Keratinocyte (primary cell): Measurements from ENCODE around the gene LEMD1. TPM values are rescaled to one million over a fixed set of nuclear protein-coding genes. Genes with fewer than 3 reads are reported as not detected.

Source experiments
- DNase-seq: peaks from one replicate; pipeline ENCODE4 v3.0.0-alpha.2; 2011; ENCODE audit warnings: low read depth, missing footprints, low spot score
- FAIRE-seq: peaks from 2 replicates; lab custom pipeline; 2011; peaks lifted over from hg19 to GRCh38; lab: Jason Lieb, UNC
- H2AFZ ChIP-seq: 2 replicates; pipeline ENCODE4 v1.6.0; 2012; ENCODE audit warnings: low read length, control low read depth, inconsistent platforms; ENCODE audit not compliant: control insufficient read depth
- H3K27ac ChIP-seq: 2 replicates; pipeline ENCODE4 v1.5.1; 2011; ENCODE audit warnings: low read length; ENCODE audit not compliant: control insufficient read depth, insufficient read depth
- H3K27me3 ChIP-seq: 3 replicates; pipeline ENCODE4 v1.6.0; 2011; ENCODE audit warnings: low read length; ENCODE audit not compliant: control insufficient read depth, insufficient read depth; ENCODE audit errors: extremely low read depth
- H3K36me3 ChIP-seq, 2 experiments: 2 replicates in 1 of 2; 3 replicates in 1 of 2; pipeline ENCODE4 v1.5.1; 2011; ENCODE audit warnings: low read length in 2 of 2, mild to moderate bottlenecking in 1 of 2; ENCODE audit not compliant: control insufficient read depth in 2 of 2, insufficient read depth in 2 of 2; ENCODE audit errors: extremely low read depth in 1 of 2
- H3K4me1 ChIP-seq: 3 replicates; pipeline ENCODE4 v1.5.1; 2011; ENCODE audit warnings: low read length; ENCODE audit not compliant: control insufficient read depth, insufficient read depth; ENCODE audit errors: extremely low read depth
- H3K4me2 ChIP-seq: 3 replicates; pipeline ENCODE4 v1.6.0; 2011; ENCODE audit warnings: low read depth, low read length; ENCODE audit not compliant: control insufficient read depth, insufficient read depth; ENCODE audit errors: extremely low read depth
- H3K4me3 ChIP-seq, 3 experiments: fragments of 200-600 bp in 1 of 3; sonication (generic) in 1 of 3; 2 replicates in 2 of 3; 3 replicates in 1 of 3; pipeline ENCODE4 v1.5.1; 2011 to 2016; ENCODE audit warnings: low read length in 3 of 3, mild to moderate bottlenecking in 3 of 3, control low read depth in 2 of 3, inconsistent platforms in 1 of 3, low read depth in 1 of 3, mixed read lengths in 1 of 3, mixed run types in 1 of 3, moderate library complexity in 1 of 3; ENCODE audit not compliant: control insufficient read depth in 2 of 3, insufficient read depth in 2 of 3; ENCODE audit errors: extremely low read depth in 1 of 3
- H3K79me2 ChIP-seq: 2 replicates; pipeline ENCODE4 v1.6.0; 2012; ENCODE audit warnings: low read length; ENCODE audit not compliant: control insufficient read depth, insufficient read depth
- H3K9ac ChIP-seq: 3 replicates; pipeline ENCODE4 v1.6.0; 2011; ENCODE audit warnings: low read length; ENCODE audit not compliant: control insufficient read depth, insufficient read depth; ENCODE audit errors: extremely low read depth
- H3K9me1 ChIP-seq: 3 replicates; pipeline ENCODE4 v1.6.0; 2011; ENCODE audit warnings: low read length; ENCODE audit not compliant: control insufficient read depth, insufficient read depth; ENCODE audit errors: extremely low read depth
- H3K9me3 ChIP-seq: 2 replicates; pipeline ENCODE4 v1.5.1; 2012; ENCODE audit warnings: low read depth, low read length; ENCODE audit not compliant: control insufficient read depth
- H4K20me1 ChIP-seq: 3 replicates; pipeline ENCODE4 v1.6.0; 2011; ENCODE audit warnings: low read length; ENCODE audit not compliant: control insufficient read depth, insufficient read depth; ENCODE audit errors: extremely low read depth
- EZH2 ChIP-seq: IDR thresholded peaks from one replicate; pipeline ENCODE4 v1.6.1; 2012; ENCODE audit warnings: inconsistent platforms, mild to moderate bottlenecking, low read length, moderate library complexity
- dilution Hi-C: fragments of 300-500 bp; cut with MboI; formaldehyde crosslinking; loops from one replicate; pipeline ENCODE4 v1.7.0; 2020; ENCODE audit warnings: low sequenced_read_pairs; ENCODE audit not compliant: extremely low pct_ligation_motif_present
- polyA plus RNA-seq, 5 experiments: library from polyadenylated mRNA; depleted of rRNA in 3 of 5; stranded (reverse) in 3 of 5; stranded (forward) in 1 of 5; unstranded in 1 of 5; fragments of >200 nt; gene quantifications; 1 replicate in 1 of 5; 2 replicates in 3 of 5; 3 replicates in 1 of 5; pipeline versions ENCODE4 v1.2.1 to v1.2.3, GENCODE V29; 2011 to 2012; ENCODE audit warnings: missing spikeins in 2 of 5, low read depth in 1 of 5, low replicate concordance in 1 of 5
- TF ChIP-seq, protein P1 (sequence below), 3 experiments: IDR thresholded peaks in 1 of 3; conservative IDR thresholded peaks in 1 of 3; optimal IDR thresholded peaks in 1 of 3; 2 replicates in 2 of 3; 3 replicates in 1 of 3; pipeline versions ENCODE3 to v1.5.1; 2011; ENCODE audit warnings: low read length in 3 of 3, mild to moderate bottlenecking in 3 of 3, moderate library complexity in 2 of 3, control low read depth in 1 of 3, inconsistent platforms in 1 of 3; ENCODE audit not compliant: insufficient read depth in 2 of 3; ENCODE audit errors: extremely low read depth in 1 of 3

LEMD1 gene
- polyA plus RNA-seq, 1 donor (not counting 4 experiments of a cell fraction or from before 2014, with no cell fraction given): 1.9 TPM

GRCh38 chr1:205395616-205396015 lies 26.2 kb downstream of the LEMD1 start:
- FAIRE-seq (no peak), DNase-seq (no peak)
- TF ChIP-seq, protein P1, sequence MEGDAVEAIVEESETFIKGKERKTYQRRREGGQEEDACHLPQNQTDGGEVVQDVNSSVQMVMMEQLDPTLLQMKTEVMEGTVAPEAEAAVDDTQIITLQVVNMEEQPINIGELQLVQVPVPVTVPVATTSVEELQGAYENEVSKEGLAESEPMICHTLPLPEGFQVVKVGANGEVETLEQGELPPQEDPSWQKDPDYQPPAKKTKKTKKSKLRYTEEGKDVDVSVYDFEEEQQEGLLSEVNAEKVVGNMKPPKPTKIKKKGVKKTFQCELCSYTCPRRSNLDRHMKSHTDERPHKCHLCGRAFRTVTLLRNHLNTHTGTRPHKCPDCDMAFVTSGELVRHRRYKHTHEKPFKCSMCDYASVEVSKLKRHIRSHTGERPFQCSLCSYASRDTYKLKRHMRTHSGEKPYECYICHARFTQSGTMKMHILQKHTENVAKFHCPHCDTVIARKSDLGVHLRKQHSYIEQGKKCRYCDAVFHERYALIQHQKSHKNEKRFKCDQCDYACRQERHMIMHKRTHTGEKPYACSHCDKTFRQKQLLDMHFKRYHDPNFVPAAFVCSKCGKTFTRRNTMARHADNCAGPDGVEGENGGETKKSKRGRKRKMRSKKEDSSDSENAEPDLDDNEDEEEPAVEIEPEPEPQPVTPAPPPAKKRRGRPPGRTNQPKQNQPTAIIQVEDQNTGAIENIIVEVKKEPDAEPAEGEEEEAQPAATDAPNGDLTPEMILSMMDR (optimal IDR thresholded peaks at IDR 0.05 in 1 of 3, IDR thresholded peaks at IDR 0.05 in 1 of 3, conservative IDR thresholded peaks at IDR 0.05 in 1 of 3; ENCODE audit: extremely low read depth in 1 of 3, insufficient read depth in 2 of 3, low read length in 3 of 3): no peak
- no peak for TF ChIP-seq EZH2
- Histone ChIP-seq H3K4me2 (no peak overlapping the region), H3K36me3 (no peaks in the 10 kb centered on the region), H3K9me1 (no peaks in the 10 kb centered on the region), H3K27ac (no peak overlapping the region), H3K27me3 (peaks cover 5% of the 10 kb centered on the region), H4K20me1 (no peaks in the 10 kb centered on the region), H3K4me3 (no peak overlapping the region), H3K9ac (no peak overlapping the region), H3K9me3 (no peaks in the 10 kb centered on the region), H3K79me2 (no peaks in the 10 kb centered on the region), H3K4me1 (no peaks in the 10 kb centered on the region), H2AFZ (no peak overlapping the region)
- dilution Hi-C loops: no loop called here

DNA sequence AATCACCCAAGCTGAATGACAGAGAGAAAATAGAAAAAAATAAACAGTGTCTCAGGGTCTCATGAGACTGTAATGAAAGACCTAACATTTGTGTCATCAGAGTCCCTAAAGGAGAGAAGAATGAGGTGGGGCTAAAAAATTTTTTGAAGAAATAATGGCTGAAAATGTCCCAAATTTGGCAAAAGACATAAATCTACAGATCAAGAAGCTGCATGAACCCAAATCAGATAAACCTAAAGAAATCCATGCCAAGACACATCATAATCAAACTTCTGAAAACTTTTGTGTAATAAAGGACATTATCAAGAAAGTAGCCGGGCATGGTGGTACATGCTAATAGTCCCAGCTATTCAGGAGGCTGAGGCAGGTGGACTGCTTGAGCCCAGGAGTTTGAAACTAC lies 29.2 kb downstream of the LEMD1 start:
- no peak overlapping the region for H3K4me3 ChIP-seq
- H3K4me2 ChIP-seq: no peak overlapping the region
- no peaks in the 10 kb centered on the region for H4K20me1 ChIP-seq
- H3K27me3 ChIP-seq: peaks cover 5% of the 10 kb centered on the region
- H3K4me1 ChIP-seq: no peaks in the 10 kb centered on the region
- no peaks in the 10 kb centered on the region for H3K9me3 ChIP-seq
- no peak for DNase-seq
- TF ChIP-seq EZH2: no peak
- TF ChIP-seq, protein P1 (optimal IDR thresholded peaks at IDR 0.05 in 1 of 3, IDR thresholded peaks at IDR 0.05 in 1 of 3, conservative IDR thresholded peaks at IDR 0.05 in 1 of 3; ENCODE audit: extremely low read depth in 1 of 3, insufficient read depth in 2 of 3, low read length in 3 of 3): no peak
- H3K9me1 ChIP-seq: no peaks in the 10 kb centered on the region
- no peak overlapping the region for H3K27ac ChIP-seq
- H3K36me3 ChIP-seq: no peaks in the 10 kb centered on the region
- dilution Hi-C loops: no loop called here
- no peak overlapping the region for H3K9ac ChIP-seq
- H3K79me2 ChIP-seq: no peaks in the 10 kb centered on the region
- H2AFZ ChIP-seq: no peak overlapping the region
- no peak for FAIRE-seq
